ENCODE measurements around the gene WDR36. TPM values are rescaled to one million over a fixed set of nuclear protein-coding genes. Genes with fewer than 3 reads are reported as not detected.
A peak's percentile ranks its signal among the peaks of the same experiment; 100 is the strongest.

The WDR36 gene
- total RNA-seq, 1 donor = 24.5 TPM

DNA sequence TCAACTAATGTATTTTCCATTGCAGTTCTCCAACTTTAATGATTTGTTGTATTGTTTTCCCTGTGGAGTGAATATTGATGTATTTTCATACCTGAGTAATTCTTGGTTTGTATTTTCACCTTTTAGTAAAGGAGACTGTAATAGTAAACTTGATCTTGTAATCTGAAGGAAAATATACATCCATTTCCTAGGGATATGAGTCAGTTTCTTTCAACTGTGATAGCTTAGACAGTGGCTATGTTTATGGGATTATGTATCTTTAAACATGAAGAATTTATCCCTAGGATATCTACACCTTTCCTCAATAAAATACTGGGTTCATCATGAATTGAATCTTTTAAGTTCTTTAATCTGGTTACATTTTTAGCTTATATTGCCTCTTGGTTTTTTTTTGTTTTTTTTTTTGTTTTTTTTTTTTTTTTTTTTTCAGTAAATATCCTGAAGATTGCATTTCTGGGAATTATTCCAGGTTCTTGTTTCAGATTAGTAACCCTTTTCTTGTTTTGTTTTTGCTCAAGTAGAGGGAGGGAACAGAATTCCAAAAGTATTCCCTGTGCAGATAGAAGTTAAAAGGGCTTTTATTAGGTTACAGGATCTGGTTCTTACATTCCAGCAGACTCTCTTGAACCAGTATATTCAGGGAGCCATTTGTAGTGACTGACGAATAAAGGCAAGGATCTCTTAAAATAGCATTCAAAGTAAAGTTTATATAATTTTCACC lies 7.1 kb downstream of the WDR36 start:
- no peak for DNase-seq (ENCODE audit: low read depth in 2 of 3, low spot score in 2 of 3)

- no peak for DNase-seq (ENCODE audit: low read depth in 2 of 3, low spot score in 2 of 3)
Observed at GRCh38 chr5:111106320-111106948, 14.3 kb downstream of the WDR36 start.

DNA sequence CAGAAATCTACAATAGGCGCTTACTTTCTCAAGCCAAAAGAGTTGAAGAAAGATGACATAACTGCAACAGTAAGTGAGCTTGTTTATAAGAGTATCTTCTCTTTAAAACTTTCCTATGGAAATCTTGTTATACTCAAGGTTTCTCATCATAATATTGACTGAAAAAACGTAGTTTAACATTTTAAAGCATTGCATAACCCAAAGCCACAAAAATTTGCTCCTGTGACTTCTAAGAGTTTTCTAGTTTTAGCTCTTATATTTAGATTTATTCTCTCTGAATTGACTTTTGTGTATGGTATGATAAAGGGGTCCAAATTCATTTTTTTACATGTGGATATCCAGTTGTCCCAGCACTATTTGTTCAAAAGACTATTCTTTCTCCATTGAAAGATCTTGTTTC lies 15.2 kb downstream of the WDR36 start:
- DNase-seq (ENCODE audit: low read depth in 2 of 3, low spot score in 2 of 3) = no peak

DNA sequence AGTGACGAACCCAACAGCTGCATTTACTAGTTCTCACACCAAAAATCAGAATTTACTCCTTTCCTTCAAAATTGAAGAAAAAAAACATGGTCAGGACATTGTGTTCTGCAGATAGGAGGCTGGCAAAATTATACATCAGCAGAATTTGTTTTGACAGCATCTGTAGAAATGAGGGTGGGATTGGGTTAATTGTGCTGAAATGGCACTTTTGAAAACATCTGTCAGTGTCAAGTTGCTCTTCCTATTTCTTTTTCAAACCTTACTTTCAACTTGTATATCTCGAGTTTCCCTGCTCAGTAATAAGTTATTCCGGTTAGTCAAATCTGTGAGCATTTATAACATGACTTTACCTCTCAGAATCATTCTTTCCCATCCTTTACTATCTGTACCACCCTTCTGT lies 19.8 kb downstream of the WDR36 start:
- DNase-seq (ENCODE audit: low read depth in 2 of 3, low spot score in 2 of 3) = no peak

- DNase-seq (ENCODE audit: low read depth in 2 of 3, low spot score in 2 of 3) = no peak
Observed at GRCh38 chr5:111113678-111114077, 21.5 kb downstream of the WDR36 start.

DNA sequence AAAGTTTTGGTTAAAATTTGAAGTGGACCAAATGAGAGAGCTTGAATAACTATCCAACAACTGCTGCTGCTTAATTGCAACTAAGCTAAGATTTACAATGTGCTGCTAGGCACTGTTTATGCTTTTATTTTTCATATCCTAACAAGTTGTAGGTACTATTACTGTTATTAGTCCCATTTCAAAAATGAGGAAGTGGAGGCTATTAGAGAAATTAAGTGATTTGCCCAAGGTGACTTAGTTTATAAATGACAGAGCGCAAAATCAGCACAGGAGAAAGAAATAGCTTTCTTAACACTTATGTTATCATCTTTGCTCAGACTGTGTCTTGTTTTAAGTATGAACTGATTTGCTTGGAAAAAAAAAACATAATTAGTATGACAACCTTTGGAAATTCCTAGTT lies 23.1 kb downstream of the WDR36 start:
- no peak for DNase-seq (ENCODE audit: low read depth in 2 of 3, low spot score in 2 of 3)

DNA sequence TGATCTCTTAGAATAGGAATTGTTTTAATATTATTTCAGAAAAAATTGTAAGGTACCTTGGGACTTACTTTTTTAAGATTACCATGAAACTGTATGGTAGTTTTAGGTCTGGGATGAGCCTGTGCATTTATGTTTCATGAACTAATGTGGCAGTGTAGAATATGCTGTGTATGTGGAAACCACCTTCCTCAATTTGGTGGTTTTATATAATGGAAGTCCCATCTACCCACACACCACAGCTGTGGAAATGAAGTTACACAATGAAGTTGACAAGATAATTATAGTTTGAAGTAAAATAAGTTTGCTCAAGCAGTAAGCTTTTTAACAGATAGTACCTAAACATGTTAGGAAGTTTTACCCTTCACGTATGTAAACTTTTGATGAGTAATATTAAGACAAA lies 24.4 kb downstream of the WDR36 start:
- DNase-seq (ENCODE audit: low read depth in 2 of 3, low spot score in 2 of 3) = peak in 1 of 3 donors; percentile 13

GRCh38 chr5:111117136-111117535 lies 25.0 kb downstream of the WDR36 start:
- no peak for DNase-seq (ENCODE audit: low read depth in 2 of 3, low spot score in 2 of 3)

DNA sequence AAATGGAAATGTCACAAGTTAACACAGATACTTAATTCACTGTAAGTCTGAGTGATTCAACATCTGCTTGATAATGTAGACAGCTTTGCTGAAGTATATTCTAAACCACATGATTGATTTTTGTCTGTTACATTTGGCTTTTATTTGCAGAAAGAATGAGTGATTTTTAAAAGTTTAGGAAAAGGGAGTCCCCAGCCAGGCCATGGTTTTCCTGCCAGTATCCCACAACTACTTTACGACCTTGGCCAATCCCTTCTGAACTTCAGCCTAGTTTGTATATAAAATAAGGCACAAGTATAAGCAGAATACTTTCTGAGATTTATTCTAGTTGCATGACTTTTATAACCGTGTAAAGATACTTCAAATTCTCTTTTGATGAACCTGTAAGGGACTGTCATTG lies 27.1 kb downstream of the WDR36 start:
- no peak for DNase-seq (ENCODE audit: low read depth in 2 of 3, low spot score in 2 of 3)

DNA sequence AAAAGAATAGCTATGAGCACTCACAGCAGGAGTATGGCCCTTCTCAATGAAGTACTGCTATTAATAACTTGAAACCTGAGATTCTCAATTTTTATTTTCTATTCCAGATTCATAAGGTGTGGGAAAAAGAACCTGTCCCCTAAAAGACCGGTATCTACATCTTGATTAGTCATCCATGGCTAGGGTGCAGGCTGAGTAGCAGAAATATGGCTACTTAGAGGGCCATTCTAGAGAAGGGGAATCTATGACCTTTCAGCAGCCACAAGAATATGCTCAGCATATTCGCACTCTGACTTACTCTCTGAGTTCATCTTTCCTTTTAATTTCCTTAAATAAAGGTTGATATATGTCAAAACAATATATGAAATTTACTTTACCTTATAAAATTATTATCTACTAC lies 27.7 kb downstream of the WDR36 start:
- DNase-seq (ENCODE audit: low read depth in 2 of 3, low spot score in 2 of 3) = no peak

DNA sequence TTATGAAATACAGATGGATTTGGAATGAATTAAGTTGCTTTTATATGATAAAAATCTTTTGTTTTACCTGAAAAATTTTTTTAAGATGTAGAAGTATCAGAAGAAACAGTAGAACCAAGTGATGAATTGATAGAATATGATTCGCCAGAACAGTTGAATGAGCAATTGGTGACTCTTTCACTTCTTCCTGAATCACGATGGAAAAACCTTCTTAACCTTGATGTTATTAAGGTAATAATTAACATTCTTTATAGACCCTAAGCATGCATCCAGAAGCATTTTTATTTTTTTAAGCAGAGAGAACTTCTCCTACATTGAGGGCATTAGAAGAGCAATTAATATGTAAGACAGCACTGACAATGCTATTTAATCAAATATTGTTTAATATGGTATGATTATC lies 28.8 kb downstream of the WDR36 start:
- no peak for DNase-seq (ENCODE audit: low read depth in 2 of 3, low spot score in 2 of 3)

- DNase-seq (ENCODE audit: low read depth in 2 of 3, low spot score in 2 of 3) = no peak
Observed at GRCh38 chr5:111121926-111122325, 29.8 kb downstream of the WDR36 start.

- DNase-seq (ENCODE audit: low read depth in 2 of 3, low spot score in 2 of 3) = no peak
Observed at GRCh38 chr5:111122398-111122797, 30.2 kb downstream of the WDR36 start.

DNA sequence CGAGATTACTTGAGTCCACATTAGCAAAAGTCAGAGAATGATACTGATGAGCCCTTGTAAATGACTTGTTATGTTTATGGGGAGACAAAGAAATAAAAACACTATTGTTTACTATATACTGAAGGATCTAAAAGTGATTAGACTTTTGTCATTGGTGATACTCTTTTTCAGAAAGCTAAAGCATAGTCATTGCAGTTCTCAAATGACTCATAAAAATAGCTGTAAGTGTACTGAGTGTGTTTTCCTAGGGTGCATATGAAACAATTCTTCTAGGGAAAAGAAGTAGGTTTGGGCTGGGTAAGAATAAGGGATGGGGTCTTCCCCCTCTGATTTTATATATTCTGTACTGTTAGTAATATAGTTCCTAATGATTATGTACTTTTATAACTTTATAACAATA lies 32.6 kb downstream of the WDR36 start:
- DNase-seq (ENCODE audit: low read depth in 2 of 3, low spot score in 2 of 3) = no peak

GRCh38 chr5:111126896-111127295 lies 34.7 kb downstream of the WDR36 start:
- no peak for DNase-seq (ENCODE audit: low read depth in 2 of 3, low spot score in 2 of 3)

DNA sequence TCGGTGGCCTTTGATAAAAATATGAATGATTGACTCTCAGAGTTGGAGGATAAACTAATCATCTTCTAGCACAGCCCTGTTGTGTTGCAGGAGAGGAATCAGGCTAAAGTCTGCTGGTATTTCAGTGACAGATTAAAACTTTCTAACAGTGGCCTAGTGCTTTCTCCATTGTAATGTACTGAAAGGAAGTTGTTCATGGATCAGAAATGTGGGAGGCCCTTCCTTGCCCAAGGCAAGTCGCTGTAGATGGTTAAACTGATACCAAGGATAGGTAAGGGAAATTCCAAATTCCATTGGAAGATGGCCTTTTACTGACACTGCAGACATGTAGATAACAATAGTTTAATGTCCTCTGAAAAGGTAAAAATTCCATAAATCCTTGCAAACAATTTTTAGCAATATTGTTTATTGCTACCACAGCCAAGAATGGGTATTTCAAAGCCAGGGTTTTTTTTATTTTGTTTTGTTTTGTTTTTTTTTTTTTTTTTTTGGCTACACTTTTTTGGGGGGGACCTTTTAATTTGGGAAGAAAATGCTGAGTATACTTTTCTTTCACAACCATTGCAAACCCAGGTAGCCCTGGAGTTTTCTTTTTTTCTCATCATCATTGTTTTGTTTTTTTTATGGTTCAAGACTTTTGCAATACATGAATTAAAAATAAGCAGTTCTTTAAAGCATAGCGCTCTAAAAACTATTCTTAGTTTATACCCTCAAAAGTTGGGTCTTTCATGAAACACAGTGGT lies 35.5 kb downstream of the WDR36 start:
- DNase-seq (ENCODE audit: low read depth in 2 of 3, low spot score in 2 of 3) = no peak

DNA sequence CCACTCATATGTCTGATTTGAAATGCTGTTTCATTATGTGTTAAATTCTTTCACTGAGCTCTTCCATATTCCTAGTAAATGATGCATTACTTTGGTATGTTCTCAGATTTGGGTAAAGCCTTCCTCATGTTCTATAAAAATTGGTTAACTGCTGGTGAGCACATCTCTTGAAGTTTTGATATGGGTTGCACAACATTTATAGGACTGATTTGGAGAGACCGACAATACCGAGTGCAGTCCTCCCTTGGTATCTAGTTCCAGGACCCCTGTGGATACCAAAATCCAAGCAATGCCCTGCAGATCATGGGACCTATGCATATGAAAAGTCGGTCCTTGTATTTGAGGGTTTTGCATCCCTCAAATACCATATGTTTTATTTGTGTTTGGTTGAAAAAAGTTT lies 37.8 kb downstream of the WDR36 start:
- no peak for DNase-seq (ENCODE audit: low read depth in 2 of 3, low spot score in 2 of 3)

GRCh38 chr5:111131356-111131755 lies 39.2 kb downstream of the WDR36 start:
- peak in 1 of 3 donors; percentile 6 for DNase-seq (ENCODE audit: low read depth in 2 of 3, low spot score in 2 of 3)

GRCh38 chr5:111132076-111132475 lies 39.9 kb downstream of the WDR36 start:
- DNase-seq (ENCODE audit: low read depth in 2 of 3, low spot score in 2 of 3) = no peak

DNA sequence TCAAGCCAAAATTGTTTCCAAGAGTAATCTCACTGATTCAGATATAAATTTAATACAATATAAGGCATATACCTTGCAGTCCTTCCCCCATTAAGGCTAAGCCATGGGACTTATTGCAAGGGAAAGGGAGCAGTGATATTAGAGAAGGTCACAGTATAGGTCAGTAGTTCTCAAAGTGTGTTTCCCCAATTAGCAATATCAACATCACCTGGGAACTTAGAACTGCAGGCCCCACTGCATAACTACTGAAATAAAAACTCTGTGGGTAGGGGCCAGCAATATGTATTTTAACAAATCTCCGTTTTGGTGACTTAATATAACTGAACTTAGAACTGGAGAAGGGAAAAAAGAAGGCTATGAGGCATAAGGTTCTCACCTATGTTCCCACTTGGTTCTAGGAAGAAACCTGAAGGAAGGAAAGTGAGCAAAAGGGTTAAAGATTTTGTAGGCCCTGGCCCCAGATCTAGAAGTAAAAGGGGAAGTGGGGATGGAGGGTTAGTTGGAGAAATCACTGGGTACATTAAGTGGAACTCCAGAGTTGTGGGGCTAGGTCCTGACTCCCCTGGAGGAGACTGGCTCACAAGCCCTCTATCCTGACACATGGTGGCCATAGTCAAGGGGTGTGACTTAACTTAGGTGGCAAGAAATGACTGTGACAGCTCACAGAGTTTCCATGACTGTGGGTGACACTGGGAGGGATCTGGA lies 40.7 kb downstream of the WDR36 start:
- DNase-seq (ENCODE audit: low read depth in 2 of 3, low spot score in 2 of 3) = no peak

- no peak for DNase-seq (ENCODE audit: low read depth in 2 of 3, low spot score in 2 of 3)
Observed at GRCh38 chr5:111133436-111133751, 41.2 kb downstream of the WDR36 start.

GRCh38 chr5:111134087-111134486 lies 41.9 kb downstream of the WDR36 start:
- DNase-seq (ENCODE audit: low read depth in 2 of 3, low spot score in 2 of 3) = no peak

Measured in hematopoietic multipotent progenitor cell (in vitro differentiated cells).